AML-193 (cell line): Measurements from ENCODE around the gene SREBF2.

Experiments used
- DNase-seq, 2 experiments: peaks; one replicate each; lab custom pipeline; 2025; lab: John Stamatoyannopoulos, UW

The SREBF2 gene

DNA sequence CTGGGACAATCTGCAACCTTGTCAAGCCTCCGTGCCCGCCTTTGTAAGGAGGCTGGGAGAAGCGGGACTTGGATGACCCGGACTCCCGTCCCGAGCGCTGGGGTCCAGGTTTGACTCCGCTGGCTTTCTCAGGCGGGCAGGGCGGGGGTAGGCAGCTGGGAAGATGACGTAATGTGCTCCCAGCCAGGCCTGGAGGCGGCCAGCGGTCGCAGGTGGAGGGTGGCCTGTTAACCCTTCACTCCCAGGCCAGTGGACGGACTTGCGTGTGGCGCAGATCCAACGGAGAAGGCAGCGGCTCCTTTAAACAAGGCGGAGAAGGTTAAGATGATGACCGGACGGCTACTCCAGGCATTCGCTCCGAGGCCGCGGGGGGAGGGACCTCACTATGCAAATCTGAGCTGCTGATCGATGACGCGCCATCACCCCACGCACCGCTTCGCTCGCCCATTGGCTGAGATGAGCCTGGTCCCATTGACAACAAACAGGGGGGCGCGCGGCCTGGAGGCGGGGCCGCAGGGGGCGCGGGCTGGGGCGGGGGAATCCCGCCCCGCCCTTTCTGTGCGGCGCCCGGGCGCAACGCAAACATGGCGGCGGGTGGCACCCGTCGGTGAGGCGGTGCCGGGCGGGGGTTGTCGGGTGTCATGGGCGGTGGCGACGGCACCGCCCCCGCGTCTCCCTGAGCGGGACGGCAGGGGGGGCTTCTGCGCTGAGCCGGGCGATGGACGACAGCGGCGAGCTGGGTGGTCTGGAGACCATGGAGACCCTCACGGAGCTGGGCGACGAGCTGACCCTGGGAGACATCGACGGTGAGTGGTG, at the start of gene SREBF2:
Gene SREBF2 (plus strand): TSS at position 553 of the 816 bp plus-strand sequence. CDS start 166 bp downstream, at position 719.
- peak; percentile 97 to 99 for DNase-seq

DNA sequence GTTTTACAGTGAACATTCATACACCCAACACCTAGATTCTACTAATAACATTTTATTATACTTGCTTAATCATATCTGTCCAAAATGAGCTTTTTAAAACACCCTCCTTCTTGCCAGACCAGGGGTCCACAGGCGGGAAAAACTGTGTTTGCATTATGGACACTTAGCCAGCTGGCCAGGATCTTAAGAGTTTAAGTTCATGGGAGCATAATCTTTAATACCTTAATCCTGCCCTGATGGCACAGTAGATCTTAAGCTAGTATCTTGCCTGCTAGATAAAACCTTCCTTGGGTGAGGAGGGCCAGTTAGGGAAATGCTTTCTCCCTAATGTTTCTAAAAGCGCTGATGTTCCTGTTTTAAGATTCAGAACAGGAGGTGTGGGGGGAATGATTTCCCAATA, 45.6 kb upstream of the SREBF2 start:
- DNase-seq, result no peak

DNA sequence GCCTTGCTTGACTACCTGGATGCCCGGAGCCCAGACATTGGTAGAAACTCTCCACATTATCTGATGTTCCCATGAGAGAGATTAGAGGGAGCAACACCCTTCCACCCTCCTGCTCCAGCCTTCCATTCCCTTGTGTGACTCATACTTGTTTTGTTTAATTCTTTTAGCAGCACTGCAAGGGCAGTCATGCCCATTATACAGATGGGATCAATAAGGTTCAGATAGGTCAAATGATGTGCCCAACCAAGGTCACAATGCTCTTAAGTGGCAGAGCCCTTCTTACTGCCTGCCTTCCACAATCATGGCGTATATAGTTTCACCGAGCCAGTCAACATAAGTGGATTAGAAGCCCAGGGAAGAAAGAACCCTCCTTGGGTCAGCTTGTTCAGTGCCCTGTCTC, 39.0 kb upstream of the SREBF2 start:
- DNase-seq, result no peak

DNA sequence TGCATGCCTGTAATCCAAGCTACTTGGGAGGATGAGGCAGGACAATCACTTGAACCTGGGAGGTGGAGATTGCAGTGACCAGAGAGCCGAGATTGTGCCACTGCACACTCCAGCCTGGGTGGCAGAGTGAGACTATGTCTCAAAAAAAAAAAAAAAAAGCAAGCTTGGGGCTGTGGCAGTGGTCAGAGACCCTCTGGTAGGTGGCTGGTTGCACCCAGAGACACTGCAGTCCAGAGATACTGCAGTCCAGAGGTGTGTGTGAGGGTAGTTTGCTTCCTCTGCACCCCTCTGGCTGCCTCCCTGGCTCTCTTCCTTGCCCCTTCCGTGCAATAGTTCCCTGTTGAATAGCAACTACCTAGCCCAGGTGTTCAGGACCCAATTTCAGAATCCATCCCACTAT, 34.2 kb upstream of the SREBF2 start:
- DNase-seq, result no peak

DNA sequence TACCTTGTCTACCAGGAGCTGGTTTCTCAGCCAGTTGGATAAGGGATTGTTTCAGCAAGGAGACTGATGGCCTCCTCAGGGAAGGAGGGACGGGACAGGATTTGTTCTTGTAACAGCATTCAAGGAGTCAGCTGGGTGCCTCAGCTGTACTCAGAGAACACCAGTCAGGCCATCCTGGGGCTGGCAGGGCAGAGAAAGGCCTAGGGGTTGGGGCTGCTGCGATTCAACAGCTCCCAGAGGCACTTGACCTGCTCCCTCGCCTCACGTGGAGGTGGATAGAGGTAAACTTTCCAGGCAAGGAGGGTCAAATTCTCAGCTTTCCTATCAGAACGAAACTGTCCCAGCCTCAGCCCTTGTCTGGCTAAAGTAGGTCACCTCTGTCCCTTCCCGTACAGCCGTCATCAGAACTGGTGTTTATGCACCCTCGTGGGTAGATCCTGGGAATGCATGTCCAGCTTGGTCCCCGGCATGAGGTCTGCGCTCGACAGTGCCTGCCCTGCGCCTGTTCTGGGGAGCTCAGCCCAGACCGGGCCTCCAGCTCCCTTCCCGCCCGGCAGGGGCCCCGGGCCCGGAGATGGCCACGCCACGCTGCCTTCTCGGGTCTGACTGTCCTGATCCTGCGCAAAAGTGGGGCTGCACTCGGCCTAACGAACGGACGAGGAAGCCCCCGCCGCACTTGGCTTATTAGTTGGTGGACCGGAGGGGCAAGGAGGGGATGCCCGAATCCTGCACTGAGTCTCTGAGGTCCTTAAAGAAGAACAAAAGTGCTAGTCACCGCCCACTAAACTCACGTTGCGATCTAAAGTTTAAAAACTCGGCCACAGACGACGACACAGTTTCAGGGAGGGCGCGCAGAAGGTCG, 33.2 kb upstream of the SREBF2 start:
- DNase-seq, result no peak

DNA sequence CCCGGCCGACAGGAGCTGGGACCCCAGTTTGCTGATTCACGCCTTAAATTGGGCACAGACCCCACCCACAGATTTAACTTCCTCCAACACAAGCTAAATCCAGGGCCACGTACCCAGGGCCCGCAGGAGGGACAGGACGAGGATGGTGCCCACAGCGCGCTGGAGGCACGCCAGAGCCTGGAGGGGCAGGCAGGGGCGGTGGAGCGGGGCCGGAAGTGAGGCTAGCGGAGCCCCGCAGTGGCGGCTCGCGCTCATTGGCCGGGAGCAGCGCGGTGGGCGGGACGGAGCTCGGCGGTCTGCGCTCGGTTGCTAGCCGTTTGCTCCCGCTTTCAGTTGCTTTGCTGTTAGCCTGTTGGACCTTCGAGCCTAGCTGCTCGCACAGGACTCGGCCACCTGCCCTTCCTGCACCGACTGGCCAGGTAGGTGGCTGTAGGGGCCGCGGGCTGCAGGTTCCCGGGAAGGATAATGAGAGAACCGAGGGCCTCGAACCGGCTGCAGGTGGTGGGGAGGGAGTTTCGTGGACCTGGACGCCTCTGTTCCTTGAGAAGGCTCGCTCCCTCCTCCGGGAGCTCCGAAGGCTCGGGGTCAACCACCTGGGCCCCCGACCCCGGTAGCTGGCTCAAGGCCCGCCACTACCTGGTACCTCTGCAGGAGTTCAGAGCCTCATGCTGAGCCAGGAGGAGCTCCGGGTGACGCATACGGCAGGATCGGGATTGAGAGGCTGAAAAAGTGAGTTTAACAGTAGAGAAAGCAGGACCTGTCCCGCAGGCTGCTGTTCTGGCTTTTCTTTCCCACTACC, 32.4 kb upstream of the SREBF2 start, which contains the start of gene CCDC134:
Gene CCDC134 (plus strand): TSS at position 332 of the 799 bp plus-strand sequence. CDS start 8,212 bp downstream, outside the sequence.
- peak; percentile 90 to 94 for DNase-seq

DNA sequence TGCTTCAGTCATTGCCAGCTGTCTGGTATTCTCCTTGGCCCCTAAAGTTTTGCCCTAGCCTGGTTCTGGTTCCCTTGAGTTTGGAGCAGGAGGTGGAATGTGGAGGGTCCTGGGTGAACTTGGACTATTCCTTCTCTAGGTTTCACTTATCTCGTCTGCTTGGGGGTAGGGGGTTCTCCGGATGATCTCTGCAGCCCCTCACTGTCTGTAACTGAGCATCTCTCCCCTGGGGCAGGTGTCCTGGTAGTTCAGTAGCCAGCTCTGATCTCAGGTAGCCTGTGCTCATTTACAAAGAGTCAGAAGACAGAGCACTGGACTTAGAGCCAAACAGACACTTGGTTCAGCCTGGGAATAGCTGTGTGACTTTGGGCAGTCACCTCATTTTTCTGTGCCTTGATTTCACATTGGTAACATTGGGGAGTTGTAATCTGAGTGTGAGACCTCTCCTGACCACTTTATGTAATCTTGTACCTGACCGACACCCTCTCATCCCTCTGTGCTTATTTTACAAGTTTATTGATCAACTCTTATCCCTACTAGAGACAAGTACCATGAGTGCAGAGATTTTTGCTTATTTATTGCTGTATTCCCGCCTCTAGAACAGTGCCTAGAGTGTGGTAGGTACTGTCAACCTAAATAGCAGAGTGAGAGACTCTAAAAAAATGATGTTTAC, 31.6 kb upstream of the SREBF2 start:
- DNase-seq, result no peak

DNA sequence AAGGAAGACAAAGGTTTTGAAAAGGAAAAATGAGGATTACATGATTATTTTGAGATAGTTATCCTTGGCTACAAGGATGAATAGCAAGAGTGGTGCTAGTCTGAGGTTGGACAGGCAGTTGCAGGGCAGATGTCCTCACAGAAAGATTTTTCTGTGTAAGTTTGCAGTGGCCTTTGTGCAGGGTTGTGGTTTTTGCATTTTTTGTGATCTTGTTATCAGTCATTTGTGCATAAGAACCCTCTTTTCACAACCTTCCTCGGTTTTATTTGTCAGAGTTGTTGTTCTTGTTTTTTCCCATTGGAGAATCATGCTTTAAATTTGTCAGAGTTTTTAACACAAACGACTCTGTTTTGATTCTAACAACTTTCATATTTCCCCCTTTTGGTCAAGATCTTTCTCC, 31.0 kb upstream of the SREBF2 start:
- DNase-seq, result no peak

DNA sequence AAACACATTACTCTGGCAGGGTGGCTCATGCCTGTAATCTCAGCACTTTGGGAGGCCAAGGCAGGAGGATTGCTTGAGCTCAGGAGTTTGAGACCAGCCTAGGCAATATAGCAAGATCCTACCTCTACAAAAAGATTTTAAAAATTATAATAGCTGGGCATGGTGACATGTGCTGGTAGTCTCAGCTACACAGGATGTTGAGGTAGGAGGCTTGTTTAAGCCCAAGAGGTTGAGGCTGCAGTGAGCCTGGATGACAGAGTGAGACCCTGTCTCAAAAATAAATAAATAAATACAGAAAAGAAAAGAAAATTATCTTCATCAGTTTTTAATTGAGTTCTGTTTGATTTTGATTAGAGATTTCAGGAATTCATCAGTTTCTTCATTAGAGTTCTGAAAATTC, 27.3 kb upstream of the SREBF2 start:
- DNase-seq, result no peak

DNA sequence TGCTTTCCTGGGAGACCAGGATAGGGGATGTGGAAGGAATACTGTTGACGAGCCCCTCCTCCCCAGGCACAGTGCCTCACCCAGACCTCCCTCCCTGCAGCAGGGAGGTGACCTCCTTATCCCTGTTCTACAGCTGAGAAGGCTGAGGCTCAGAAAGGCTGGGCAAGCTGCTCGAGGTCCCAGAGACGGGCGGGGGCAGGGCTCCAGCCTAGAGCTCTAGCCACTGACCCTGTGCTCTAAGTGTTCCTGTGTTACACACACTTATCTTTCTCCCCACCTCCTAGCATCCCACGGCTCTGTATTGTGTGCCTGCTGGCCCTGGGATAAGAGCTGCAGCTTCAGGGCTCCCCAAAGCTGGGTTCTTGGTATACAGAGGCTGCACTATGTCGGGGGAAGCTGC, 24.5 kb upstream of the SREBF2 start:
- no peak for DNase-seq

DNA sequence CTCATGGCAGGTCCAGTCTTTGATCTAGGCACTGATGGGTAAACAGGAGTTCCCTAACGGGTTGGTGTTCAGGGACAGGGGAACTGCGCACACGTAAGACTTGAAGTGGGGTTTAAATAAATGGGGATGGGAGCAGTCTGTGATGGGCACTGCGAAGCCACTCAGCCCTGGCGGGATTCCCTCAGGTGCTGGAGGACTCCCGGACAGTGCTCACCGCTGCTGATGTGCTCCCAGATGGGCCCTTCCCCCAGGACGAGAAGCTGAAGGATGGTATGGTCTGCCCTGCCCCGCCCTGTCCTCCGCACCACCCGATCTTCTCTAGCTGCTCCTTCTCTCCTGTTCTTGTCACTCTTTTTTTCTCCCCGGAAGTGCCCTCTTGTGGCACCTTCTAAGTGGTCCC, 22.9 kb upstream of the SREBF2 start:
- DNase-seq, result no peak

DNA sequence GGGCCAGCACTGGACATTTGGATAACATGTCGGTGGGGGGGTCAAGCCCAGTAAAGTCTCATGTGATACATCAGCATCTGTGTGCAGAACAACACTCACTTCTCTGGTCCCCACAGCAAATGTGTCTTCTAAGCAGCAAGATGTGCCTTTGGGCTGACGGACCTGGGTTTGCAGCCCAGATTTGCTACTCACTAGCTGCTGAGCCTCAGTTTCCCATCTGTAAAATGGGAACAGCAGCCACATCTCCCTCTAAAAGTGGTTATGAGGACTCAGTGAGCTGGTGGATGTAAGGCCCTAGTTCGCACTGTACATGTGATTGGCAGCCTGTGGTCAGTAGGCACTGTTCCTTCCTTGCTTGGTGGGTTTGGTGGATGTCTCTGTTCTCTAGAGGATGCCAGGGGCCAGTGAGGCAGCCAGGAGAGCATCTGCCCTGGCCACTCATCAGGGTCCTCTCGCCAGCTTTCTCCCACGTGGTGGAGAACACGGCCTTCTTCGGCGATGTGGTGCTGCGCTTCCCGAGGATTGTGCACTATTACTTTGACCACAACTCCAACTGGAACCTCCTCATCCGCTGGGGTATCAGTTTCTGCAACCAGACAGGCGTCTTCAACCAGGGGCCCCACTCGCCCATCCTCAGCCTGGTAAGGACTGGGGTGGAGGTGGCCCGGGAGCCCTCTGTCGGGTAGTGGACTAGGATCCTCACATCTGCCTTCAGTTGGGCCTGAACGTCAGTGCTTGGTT, 19.9 kb upstream of the SREBF2 start:
- DNase-seq, result no peak

DNA sequence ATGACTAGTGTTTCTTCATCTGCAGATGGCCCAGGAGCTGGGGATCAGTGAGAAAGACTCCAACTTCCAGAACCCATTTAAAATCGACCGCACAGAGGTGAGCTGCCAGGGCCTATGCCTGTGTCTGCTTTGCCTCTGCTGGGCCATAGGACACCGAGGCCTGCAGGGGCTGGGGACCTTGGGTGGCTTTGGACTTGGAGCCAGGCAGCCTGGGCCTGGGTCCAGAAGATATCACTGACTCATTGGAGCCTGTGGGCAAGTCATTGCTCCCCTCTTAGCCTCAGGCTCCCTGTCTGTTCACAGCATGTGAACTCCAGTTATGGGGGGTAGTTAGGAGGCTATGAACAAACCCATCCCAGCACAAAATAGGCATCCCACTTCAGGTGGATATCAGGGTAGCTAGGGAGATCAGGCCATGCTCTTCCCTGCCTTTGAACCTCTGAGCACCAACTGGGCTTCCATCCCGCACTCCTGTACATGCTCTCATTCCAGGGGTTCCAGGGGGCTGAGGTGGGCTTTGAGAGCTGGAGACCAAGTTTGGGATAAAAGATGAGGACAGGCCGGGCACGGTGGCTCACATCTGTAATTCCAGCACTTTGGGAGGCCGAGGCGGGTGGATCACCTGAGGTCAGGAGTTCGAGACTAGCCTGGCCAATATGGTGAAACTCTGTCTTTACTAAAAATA, 19.0 kb upstream of the SREBF2 start:
- DNase-seq, result no peak

DNA sequence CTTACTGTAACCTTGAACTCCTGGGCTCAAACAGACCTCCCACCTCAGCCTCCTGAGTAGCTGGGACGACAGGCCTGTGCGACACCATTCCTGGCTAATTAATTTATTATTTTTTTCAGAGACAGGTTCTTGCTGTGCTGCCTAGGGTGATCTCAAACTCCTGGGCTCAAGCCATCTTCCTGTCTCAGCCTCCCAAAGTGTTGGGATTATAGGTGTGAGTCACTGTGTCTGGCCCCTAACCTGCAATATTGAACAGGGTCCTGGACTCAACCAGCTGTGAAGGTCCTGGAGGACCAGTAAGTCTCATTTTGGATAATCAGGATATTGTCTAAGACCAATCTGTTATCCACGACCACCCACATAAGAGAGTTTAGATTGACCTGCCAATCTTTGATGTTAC, 17.2 kb upstream of the SREBF2 start:
- DNase-seq, result no peak

DNA sequence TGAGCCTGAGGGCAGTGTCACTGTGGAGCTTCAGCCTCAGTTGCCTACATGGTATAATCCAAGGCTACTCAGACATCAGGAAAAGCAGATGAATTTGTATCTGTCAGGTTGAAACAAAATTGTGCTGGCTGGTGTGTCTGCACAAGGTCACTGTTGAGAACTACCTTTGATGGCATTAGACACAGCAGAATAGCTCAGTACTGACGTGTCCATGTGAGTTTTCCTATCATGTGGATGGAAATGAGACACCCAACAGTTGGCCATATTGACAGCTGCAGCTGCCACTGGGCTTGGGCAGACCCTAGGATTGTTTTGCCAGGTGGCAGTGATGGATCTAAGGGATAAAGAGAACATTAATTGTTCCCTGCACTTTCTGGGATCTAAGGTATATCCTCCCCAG, 16.7 kb upstream of the SREBF2 start:
- DNase-seq, result no peak

DNA sequence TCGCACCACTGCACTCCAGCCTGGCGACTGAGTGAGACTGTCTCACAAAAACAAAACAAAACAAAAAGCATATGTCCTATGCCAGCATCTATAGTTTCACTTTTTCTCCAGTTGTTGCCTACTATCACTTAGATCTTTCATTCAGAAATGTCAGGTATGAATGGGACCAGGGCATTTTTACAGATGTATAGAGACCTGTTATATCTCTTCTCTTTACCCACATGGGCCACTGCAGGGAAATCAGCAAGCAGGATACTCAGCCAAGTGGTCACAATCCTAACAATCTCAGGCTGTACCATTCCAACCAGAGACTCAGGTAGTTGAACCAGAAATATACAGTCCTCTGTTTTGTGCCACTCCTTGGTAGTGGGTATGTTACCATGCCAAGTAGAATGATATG, 16.0 kb upstream of the SREBF2 start:
- DNase-seq, result no peak

DNA sequence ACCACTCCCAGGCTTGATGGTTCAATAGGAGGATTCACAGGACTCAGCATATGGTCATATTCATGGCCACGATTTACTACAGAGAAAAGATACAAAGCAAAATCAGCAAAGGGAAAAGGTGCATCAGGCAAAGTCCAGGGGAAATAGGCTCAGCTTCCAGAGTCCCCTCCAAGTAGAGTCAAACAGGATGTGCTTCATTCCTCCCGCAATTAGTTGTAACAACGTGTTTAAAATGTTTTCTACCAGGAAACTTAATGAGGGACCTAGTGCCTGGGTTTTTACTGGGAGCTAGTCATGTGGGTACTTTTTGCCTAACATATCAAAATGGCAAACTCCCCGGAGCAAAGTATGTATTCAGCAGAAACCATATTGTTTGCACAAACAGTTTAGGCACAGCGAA, 14.9 kb upstream of the SREBF2 start:
- DNase-seq, result no peak

DNA sequence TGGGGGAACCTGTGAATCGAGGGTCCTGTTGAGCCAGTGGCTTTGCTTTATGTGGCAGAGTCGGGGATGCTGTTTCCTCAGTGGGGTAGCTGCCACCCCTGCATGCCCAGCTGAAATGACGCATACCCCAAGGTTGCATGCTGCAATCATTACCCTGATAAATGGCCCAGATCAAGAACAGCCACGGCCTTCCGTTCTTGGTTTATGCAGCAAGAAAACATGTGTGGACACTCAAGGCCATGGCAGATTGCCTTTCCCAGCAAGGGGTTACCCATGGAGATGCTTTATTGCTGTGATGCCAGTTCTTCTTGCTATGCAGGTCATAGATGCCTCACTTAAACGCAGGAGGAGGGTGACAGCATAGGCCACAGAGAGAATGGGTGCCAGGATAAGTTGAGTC, 14.3 kb upstream of the SREBF2 start:
- no peak for DNase-seq

DNA sequence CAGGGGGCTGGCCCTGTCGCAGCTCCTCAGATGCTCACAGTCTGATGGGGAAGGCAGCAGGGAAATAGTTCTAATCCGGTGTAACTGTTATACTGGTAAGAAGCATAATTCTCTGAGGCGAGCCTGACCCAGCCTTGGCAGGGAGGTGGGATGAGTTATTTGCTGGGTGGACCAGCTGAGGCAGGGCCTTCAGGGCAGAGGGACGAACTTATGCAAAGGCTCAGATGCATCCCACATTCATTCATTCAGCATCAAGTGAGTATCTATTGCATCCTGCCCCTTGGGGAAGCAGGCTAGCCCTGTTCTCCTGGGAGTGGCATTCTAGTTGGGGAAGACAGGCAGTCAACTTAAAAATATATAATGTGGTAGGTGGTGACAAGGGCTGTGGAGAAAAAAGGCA, 13.6 kb upstream of the SREBF2 start:
- no peak for DNase-seq

DNA sequence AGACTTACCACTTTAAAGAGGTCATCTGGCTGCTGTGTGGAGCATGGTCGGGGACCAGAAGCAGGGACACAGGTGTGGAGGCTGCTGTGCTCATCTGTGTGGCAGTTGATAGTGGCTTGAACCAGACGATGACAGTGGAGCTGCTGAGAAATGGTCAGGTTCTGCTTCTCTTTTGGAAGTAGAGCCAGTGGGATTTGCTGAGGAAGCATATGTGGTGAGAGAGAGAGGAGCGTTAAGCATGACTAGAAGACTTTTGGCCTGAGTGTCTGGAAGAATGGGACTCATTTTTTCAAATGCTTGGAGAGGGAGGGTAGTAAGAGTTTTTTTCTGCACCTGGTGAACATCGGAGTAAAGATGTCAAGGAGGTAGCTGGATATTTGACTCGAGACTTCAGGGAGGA, 12.5 kb upstream of the SREBF2 start:
- no peak for DNase-seq
